EL (cell line): ENCODE data around the gene DPEP2.
A peak's percentile ranks its signal among the peaks of the same experiment; 100 is the strongest.
"Not testable (repeated sequence)": the region's sequence is repeated elsewhere in the genome, so short reads cannot be mapped to it uniquely, and the experiment has no call there.

ENCODE experiments used
- DNase-seq: peaks from one replicate; pipeline ENCODE4 v3.0.0-alpha.2; 2016

Gene DPEP2

DNA sequence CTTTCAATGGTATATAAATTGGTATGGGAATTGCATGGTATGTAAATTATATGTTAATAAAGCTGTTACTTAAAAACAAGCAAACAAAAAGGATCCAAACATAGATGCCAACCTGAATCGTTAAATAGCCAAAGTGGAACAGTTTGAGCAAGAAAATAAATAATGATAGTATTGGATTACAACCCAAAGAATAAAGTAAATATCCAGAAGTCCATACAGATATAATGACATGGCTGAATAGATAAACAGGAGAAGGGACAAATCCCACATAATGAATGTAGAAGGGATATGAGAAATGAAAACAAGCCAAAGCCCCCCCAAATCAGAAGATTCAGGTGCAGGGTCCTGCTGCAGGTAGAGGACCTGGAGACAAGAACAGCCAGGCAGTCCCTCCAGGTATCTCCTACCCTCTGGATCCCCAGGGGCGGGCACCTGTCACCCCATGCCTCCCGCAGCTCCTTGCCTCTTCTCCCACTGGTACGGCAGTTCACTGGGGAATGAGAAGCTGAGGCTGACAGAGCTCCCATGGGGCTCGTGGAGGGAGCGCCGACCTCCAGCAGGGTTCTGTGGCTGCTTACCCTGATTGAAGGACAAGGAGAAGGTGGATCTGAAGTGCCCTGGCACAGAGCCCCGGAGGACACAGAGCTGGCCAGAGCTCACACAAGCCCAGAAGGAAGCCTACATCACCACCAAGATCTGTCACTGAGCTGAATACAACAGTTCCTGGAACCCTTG is 45.5 kb downstream of the DPEP2 start:
- DNase-seq: no peak

- no peak for DNase-seq
Observed at GRCh38 chr16:67951485-67951884, 47.8 kb downstream of the DPEP2 start.

- DNase-seq: no peak
Observed at GRCh38 chr16:67950335-67950843, 48.9 kb downstream of the DPEP2 start.

DNA sequence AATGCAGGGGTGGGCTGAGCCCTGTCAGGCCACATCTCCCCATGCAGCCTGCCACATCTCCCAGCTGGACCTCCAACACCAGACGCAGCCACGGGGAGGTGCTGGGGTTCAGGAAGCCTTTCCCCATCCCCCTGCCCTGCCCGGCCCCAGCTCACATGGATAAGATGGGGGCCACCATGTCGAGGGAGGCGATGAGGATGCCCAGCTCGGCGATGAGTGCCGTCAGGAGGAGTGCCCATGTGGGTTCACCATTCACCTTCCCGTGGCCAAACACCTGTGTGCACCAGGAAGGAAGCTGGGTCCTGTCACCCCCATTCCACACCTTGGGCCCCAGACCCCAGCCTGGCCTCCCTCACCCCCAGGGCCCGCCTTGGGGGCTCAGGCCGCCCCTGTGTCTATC is 49.6 kb downstream of the DPEP2 start:
- no peak for DNase-seq

DNA sequence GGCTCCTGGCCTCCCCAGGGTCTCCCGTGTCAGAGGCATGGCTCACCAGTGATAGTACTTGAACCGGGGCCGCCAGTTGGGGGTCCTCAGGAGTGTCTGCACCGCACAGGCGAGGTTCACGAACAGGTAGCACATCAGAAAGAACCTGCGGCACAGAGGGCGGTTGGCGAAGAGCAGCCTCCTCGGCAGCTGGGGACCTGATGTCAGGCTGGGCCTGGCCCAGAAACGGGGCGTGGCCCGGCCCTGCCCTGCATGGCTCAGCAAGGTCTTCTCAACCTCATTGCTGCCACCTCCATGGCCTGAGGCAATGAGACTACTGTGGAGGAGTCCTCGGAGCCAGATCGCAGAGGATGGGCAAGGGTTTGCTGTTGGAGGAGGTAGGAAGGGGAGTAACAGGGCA is 51.3 kb downstream of the DPEP2 start:
- no peak for DNase-seq

GRCh38 chr16:67946966-67947558 is 52.2 kb downstream of the DPEP2 start:
- DNase-seq: no peak

- no peak for DNase-seq
Observed at GRCh38 chr16:67946128-67946569, 53.1 kb downstream of the DPEP2 start.

DNA sequence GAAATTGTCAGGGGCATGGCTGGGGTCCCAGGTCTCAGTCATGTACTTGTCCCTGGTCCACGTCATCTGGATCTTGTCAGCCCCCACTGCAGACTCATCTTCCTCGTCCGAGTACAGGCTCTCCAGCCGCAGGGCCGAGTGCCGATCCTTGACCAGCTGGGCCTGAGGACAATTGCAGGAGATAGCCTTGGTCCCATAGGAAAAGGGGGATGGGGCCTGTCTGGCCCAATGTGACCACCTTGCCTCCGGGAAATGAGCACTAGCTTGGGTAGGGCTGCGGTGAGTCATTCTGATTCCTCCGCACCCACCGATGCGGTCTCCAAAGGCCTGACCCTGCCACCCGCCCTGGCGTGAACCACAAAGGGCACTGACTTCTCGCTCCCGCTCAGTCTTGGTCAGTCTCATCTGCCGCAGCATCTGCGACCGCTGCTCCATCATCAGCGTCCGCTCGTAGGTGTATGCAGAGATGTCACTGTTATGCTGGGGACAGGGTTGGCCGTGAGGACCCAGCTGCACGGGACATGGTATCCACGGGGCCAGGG is 53.8 kb downstream of the DPEP2 start:
- no peak for DNase-seq

DNA sequence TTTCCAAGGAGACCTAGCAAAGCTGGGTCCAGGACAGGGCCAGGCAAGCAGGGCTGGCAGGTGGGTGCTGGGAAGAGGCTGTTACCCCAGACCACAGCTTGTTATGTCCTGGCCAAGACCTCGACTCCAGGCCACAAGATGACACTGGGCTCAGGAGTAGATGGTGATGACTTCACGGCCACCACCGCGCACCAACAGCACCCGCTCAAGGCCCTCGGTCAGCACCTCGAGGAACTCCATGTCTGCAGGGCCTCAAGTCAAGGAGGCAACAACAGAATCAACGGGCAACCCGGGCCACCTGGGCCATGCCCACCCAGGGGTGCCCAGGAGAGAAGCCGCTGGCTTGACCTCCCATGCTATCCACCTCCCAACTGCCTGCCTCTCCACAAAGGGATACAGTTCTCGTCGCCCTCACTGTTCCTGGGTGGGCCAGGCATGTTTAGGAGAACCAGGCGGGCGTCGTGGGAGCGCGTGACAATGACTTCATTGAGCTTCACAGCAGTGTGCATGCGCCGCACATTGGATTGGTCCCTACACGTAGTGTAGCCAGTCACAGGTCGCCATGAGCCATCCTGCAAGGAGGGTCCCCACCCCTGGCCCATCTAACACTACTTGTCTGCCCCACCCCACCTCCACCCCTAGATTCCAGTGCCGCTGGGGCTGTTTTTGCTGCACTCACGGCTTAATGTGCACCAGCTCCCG is 54.4 kb downstream of the DPEP2 start:
- DNase-seq: no peak

DNA sequence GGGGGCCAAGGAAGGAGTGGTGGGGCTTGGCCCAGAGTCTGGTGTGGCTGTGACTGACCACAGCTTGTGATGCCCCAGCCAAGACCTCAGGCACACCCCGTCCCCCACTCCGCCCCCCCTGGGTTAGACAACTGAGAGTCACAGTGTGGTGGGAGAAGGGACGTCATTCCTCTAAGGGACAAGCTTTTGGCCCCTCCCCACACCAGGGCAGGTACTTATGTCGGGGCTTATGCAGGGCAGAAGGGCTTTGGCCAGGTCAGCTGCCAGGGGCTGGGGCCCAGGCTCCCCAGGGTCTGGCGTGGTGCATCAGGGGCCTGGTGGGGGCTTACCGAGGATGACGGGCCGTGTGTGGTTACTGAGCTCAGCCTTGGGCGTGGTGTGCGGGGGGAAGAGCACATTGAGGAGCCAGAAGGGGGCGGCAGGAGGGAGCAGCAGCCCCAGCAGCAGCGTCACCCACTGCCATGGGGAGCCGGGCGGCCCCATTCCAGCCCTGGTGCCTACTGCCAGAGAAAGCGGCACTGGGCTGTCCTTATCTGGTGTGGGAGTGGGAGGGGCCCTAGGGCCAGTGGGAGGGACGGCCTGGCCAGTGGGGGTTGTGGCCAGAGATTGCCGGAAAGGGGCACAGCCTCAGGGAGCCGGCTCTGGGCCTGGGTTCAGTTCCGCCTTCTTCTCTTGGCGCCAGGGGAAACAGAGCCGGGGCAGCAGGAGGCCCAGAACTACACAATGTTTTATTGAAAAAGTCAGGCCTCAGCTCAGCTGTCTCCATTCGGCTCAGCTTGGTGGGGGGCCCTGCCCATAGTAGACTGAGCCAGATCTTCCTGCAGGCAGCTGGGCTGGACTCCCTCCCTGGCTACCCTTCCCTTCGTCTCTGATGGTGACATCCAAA is 55.4 kb downstream of the DPEP2 start, which contains the start of gene LCAT:
Gene LCAT (minus strand): TSS at position 502 of the 886 bp plus-strand sequence. CDS start 19 bp downstream, at position 483.
- no peak for DNase-seq

DNA sequence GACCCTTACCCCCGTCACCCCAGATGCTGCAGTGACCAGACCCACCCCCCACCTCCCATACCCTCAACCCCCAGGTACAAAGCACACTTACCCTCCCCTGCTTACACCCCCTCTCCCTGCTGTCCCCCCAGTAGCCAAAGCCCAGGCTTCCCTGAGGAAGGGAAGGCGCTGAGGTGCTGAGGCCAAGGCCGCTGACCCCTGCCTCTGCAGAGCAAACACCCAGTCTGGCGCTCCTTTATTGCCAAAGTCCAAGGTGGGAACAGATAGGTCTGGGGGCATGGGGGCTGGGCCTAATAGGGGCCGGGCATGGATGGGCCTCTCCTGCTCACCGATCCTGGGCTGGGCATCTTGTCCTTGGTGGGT is 56.0 kb downstream of the DPEP2 start:
- no peak for DNase-seq

GRCh38 chr16:67942510-67943255 is 56.6 kb downstream of the DPEP2 start:
- DNase-seq: no peak

DNA sequence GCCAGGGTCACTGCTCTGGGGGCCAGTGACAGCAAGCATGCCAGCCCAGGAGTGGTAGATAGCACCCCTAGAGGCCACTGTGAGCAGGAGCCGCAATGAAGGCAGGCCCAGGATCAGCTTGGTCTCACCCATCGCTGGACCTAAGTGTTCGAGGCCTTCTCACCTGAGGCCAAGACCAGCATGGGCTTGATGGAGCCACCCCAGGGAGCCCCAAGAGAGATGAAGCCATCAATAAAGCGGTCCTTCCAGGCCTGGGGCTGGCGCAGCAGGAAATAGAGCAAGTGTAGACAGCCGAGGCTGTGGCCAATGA is 57.1 kb downstream of the DPEP2 start:
- DNase-seq: peak; percentile 48

DNA sequence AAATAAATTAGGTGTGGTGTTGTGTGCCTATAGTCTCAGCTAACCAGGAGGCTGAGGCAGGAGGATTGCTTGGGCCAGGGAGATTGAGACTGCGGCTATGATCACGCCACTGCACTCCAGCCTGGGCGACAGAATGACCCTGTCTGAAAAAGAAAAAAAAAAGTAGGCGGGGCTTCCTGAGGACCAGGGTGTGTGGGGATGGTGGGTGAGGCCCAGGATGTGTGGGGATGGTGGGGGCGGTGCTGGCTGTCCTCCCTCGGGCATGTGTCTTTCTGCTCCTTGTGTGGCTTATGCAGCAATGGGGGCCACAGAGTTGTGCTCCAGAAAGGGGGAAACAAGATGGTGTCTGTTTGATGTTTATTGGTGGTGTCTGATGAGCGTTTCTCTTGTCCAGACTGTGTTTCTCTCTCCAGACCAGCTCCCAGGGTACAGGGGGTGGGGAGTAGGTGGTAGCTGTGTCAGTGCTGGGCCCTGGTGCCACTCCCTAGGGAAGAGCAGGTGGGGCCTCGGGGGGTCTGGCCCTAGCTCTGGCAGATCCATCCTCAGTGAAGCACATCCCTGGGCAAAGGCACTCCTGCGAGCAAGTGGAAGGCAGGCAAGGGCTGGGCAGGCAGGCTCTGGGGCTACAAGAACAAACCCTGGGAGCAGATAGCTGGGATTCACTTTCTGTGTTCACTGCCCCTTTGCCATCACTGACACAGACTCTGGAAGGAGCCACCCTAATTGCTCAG is 57.6 kb downstream of the DPEP2 start:
- DNase-seq: no peak

GRCh38 chr16:67940446-67941089 is 58.7 kb downstream of the DPEP2 start:
- no peak for DNase-seq

GRCh38 chr16:67939507-67940445 is 59.5 kb downstream of the DPEP2 start:
- no peak for DNase-seq

- DNase-seq: not testable (repeated sequence)
Observed at GRCh38 chr16:67937713-67938112, 61.6 kb downstream of the DPEP2 start.
